Caco-2 (cell line): ENCODE results near the gene ARHGAP24. TPM values are rescaled to one million over a fixed set of nuclear protein-coding genes. Genes with fewer than 3 reads are reported as not detected.

Experiments
- BruUV-seq: library from RNA; stranded (reverse); fragments of 400-500 nt; replicated peaks from 2 replicates; lab custom pipeline; 2021; lab: Mats Ljungman, UMichigan
- CTCF ChIA-PET: fragments of 300-600 bp; sonication (Branson Sonifier 250); formaldehyde crosslinking; loops from one replicate; lab custom pipeline; 2022; ENCODE audit warnings: antibody characterized with exemption; lab: Charles Lee
- POLR2A ChIA-PET: fragments of 300-600 bp; sonication (Branson Sonifier 250); formaldehyde crosslinking; loops from one replicate; lab custom pipeline; 2022; ENCODE audit warnings: antibody characterized with exemption; lab: Charles Lee
- DNase-seq, 2 experiments: peaks; one replicate each; pipeline versions ENCODE4 v3.0.0 to v3.0.0-alpha.2; 2020 to 2022
- H3K27me3 ChIP-seq: replicated peaks from 2 replicates; pipeline ENCODE4 v1.6.0; 2011; ENCODE audit warnings: low read length; ENCODE audit not compliant: control insufficient read depth, insufficient read depth
- H3K36me3 ChIP-seq: 2 replicates; pipeline ENCODE4 v1.5.1; 2011; ENCODE audit warnings: low read length; ENCODE audit not compliant: control insufficient read depth, insufficient read depth
- H3K4me1 ChIP-seq: fragments of 250-450 bp; sonication (Bioruptor Pico); 2 replicates; pipeline ENCODE4 v1.5.1; 2020; ENCODE audit warnings: mild to moderate bottlenecking
- H3K4me3 ChIP-seq: 2 replicates; pipeline ENCODE4 v1.5.1; 2011; ENCODE audit warnings: low read depth, mild to moderate bottlenecking, control low read depth, low read length
- H3K9me3 ChIP-seq: fragments of 250-450 bp; sonication (Bioruptor Pico); 2 replicates; pipeline ENCODE4 v1.5.1; 2020; ENCODE audit warnings: mild to moderate bottlenecking, moderate library complexity
- H3K27ac Mint-ChIP-seq: one replicate; pipeline ENCODE4 v1.8.0; 2022; ENCODE audit warnings: mixed read lengths; ENCODE audit not compliant: unreplicated experiment
- H3K27me3 Mint-ChIP-seq: one replicate; pipeline ENCODE4 v1.8.0; 2022; ENCODE audit warnings: mixed read lengths; ENCODE audit not compliant: insufficient read depth, unreplicated experiment
- H3K36me3 Mint-ChIP-seq: one replicate; pipeline ENCODE4 v1.8.0; 2022; ENCODE audit warnings: mild to moderate bottlenecking, mixed read lengths; ENCODE audit not compliant: insufficient read depth, unreplicated experiment
- H3K4me1 Mint-ChIP-seq: one replicate; pipeline ENCODE4 v1.8.0; 2022; ENCODE audit warnings: low read depth, mixed read lengths; ENCODE audit not compliant: unreplicated experiment
- H3K4me3 Mint-ChIP-seq: one replicate; pipeline ENCODE4 v1.8.0; 2022; ENCODE audit warnings: mild to moderate bottlenecking, moderate library complexity, mixed read lengths; ENCODE audit not compliant: unreplicated experiment
- H3K9me3 Mint-ChIP-seq: one replicate; pipeline ENCODE4 v1.8.0; 2022; ENCODE audit warnings: mixed read lengths; ENCODE audit not compliant: unreplicated experiment
- intact Hi-C: fragments of 100-400 bp; cut with micrococcal nuclease; formaldehyde crosslinking; loops from one replicate; pipeline ENCODE4 v1.10.0; 2022; ENCODE audit not compliant: unreplicated experiment
- total RNA-seq: library from RNA; stranded (reverse); gene quantifications from 2 replicates; pipeline ENCODE4 v1.2.3, GENCODE V29; 2022
- TF ChIP-seq, protein P1 (sequence below), 2 experiments: fragments of 200-600 bp in 1 of 2; IDR thresholded peaks; 1 replicate in 1 of 2; 2 replicates in 1 of 2; pipeline versions ENCODE4 v1.5.1 to v1.8.0; 2011 to 2022; ENCODE audit warnings: antibody characterized with exemption in 1 of 2, control low read depth in 1 of 2, inconsistent platforms in 1 of 2, low read depth in 1 of 2, low read length in 1 of 2, mild to moderate bottlenecking in 1 of 2, moderate library complexity in 1 of 2; ENCODE audit not compliant: insufficient read depth in 1 of 2, severe bottlenecking in 1 of 2, unreplicated experiment in 1 of 2

The ARHGAP24 gene
- total RNA-seq, 1 experiment from 2014 or later, result 2.8 TPM

- H3K27me3 ChIP-seq, result no peaks in the 10 kb centered on the region
- H3K4me3 ChIP-seq, result no peak overlapping the region
- H3K9me3 Mint-ChIP-seq, result no peaks in the 10 kb centered on the region
- DNase-seq, result no peak
- no peaks in the 10 kb centered on the region for H3K4me1 Mint-ChIP-seq
- no peaks in the 10 kb centered on the region for H3K36me3 ChIP-seq
- POLR2A ChIA-PET, result no interaction called here
- peaks cover 3% of the 10 kb centered on the region for H3K27me3 Mint-ChIP-seq
- H3K27ac Mint-ChIP-seq, result no peak overlapping the region
- no peaks in the 10 kb centered on the region for H3K9me3 ChIP-seq
- intact Hi-C loops, result loop anchor here (10.0 kb wide), 1 partner anchor 356 kb away; no protein-coding TSS in a partner anchor
- no peaks in the 10 kb centered on the region for H3K36me3 Mint-ChIP-seq
- BruUV-seq, result no TSS peak
- H3K4me3 Mint-ChIP-seq, result no peak overlapping the region
- CTCF ChIA-PET, result no interaction called here
- H3K4me1 ChIP-seq, result no peaks in the 10 kb centered on the region
- TF ChIP-seq, protein P1, sequence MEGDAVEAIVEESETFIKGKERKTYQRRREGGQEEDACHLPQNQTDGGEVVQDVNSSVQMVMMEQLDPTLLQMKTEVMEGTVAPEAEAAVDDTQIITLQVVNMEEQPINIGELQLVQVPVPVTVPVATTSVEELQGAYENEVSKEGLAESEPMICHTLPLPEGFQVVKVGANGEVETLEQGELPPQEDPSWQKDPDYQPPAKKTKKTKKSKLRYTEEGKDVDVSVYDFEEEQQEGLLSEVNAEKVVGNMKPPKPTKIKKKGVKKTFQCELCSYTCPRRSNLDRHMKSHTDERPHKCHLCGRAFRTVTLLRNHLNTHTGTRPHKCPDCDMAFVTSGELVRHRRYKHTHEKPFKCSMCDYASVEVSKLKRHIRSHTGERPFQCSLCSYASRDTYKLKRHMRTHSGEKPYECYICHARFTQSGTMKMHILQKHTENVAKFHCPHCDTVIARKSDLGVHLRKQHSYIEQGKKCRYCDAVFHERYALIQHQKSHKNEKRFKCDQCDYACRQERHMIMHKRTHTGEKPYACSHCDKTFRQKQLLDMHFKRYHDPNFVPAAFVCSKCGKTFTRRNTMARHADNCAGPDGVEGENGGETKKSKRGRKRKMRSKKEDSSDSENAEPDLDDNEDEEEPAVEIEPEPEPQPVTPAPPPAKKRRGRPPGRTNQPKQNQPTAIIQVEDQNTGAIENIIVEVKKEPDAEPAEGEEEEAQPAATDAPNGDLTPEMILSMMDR (IDR thresholded peaks at IDR 0.05; ENCODE audit: insufficient read depth in 1 of 2, low read depth in 1 of 2, low read length in 1 of 2, severe bottlenecking in 1 of 2, unreplicated experiment in 1 of 2), result no peak
Measured at GRCh38 chr4:85681221-85681657, 206.3 kb downstream of the ARHGAP24 start.

DNA sequence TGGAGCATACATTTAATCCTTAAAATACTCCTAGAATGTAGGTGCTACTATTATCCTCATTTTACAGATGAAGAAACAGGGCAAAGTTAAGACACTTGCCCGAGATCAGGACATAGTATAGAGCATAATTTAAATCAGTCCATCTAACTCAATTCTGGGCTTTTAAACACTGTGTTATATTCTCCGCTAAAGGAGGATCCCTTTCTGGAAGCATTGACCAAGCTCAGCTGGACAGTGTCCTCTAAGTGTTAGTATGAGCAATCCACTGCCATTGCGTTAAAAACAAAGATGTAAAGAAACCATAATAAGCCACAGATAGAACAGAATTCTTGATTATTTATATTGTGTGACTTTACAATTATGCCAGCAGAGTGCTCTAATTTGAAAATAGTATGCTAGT is 207.0 kb downstream of the ARHGAP24 start:
- no peaks in the 10 kb centered on the region for H3K9me3 ChIP-seq
- Mint-ChIP-seq H3K4me3 (no peak overlapping the region), H3K27me3 (no peaks in the 10 kb centered on the region), H3K4me1 (no peaks in the 10 kb centered on the region), H3K36me3 (no peaks in the 10 kb centered on the region), H3K9me3 (no peaks in the 10 kb centered on the region), H3K27ac (no peak overlapping the region)
- POLR2A ChIA-PET, result no interaction called here
- H3K36me3 ChIP-seq, result no peaks in the 10 kb centered on the region
- intact Hi-C loops, result loop anchor here (10.0 kb wide), 1 partner anchor 357 kb away; no protein-coding TSS in a partner anchor
- no TSS peak for BruUV-seq
- no peak for DNase-seq
- no peaks in the 10 kb centered on the region for H3K27me3 ChIP-seq
- no peak overlapping the region for H3K4me3 ChIP-seq
- TF ChIP-seq, protein P1 (IDR thresholded peaks at IDR 0.05; ENCODE audit: insufficient read depth in 1 of 2, low read depth in 1 of 2, low read length in 1 of 2, severe bottlenecking in 1 of 2, unreplicated experiment in 1 of 2), result no peak
- no peaks in the 10 kb centered on the region for H3K4me1 ChIP-seq
- CTCF ChIA-PET, result interaction anchor here (0.6 kb wide), 1 partner anchor 74 kb away, joined by 4 read pairs; no protein-coding TSS in a partner anchor

GRCh38 chr4:85682391-85682790 is 207.4 kb downstream of the ARHGAP24 start:
- intact Hi-C loops, result loop anchor here (10.0 kb wide), 1 partner anchor 358 kb away; no protein-coding TSS in a partner anchor
- Histone ChIP-seq H3K36me3 (no peaks in the 10 kb centered on the region), H3K9me3 (no peaks in the 10 kb centered on the region), H3K4me3 (no peak overlapping the region), H3K4me1 (no peaks in the 10 kb centered on the region), H3K27me3 (no peaks in the 10 kb centered on the region)
- H3K36me3 Mint-ChIP-seq, result no peaks in the 10 kb centered on the region
- H3K4me1 Mint-ChIP-seq, result no peaks in the 10 kb centered on the region
- no peak overlapping the region for H3K4me3 Mint-ChIP-seq
- no peaks in the 10 kb centered on the region for H3K27me3 Mint-ChIP-seq
- ChIA-PET POLR2A (no interaction called here), CTCF (interaction anchor here (0.6 kb wide), 1 partner anchor 74 kb away, joined by 4 read pairs; no protein-coding TSS in a partner anchor)
- TF ChIP-seq, protein P1 (IDR thresholded peaks at IDR 0.05; ENCODE audit: insufficient read depth in 1 of 2, low read depth in 1 of 2, low read length in 1 of 2, severe bottlenecking in 1 of 2, unreplicated experiment in 1 of 2), result no peak
- no peak for DNase-seq
- no peaks in the 10 kb centered on the region for H3K9me3 Mint-ChIP-seq
- BruUV-seq, result no TSS peak
- no peak overlapping the region for H3K27ac Mint-ChIP-seq
